H1 (cell line): ENCODE data around the gene INAFM1. TPM values are rescaled to one million over a fixed set of nuclear protein-coding genes. Genes with fewer than 3 reads are reported as not detected.

Source experiments
- CBX5 ChIP-seq: fragments of 300-800, 300-1000 bp; sonication (generic); IDR thresholded peaks from 2 replicates; pipeline ENCODE4 v1.7.1; 2016; ENCODE audit warnings: antibody characterized with exemption, low read length, low read depth
- CHD1 ChIP-seq: IDR thresholded peaks from 2 replicates; pipeline ENCODE4 v1.6.1; 2012; ENCODE audit warnings: low read depth, low read length, improper control_type of control experiment
- CTBP2 ChIP-seq: IDR thresholded peaks from 2 replicates; pipeline ENCODE4 v1.7.0; 2011; ENCODE audit warnings: borderline replicate concordance, mild to moderate bottlenecking, moderate library complexity, mixed read lengths, low read length; ENCODE audit not compliant: insufficient read depth, insufficient read length
- EGR1 ChIP-seq: IDR thresholded peaks from 2 replicates; pipeline ENCODE4 v1.6.1; 2011; ENCODE audit warnings: low read depth, low read length, borderline replicate concordance
- EP300 ChIP-seq, 2 experiments: IDR thresholded peaks; 1 replicate in 1 of 2; 2 replicates in 1 of 2; pipeline ENCODE4 v1.6.1; 2011 to 2012; ENCODE audit warnings: low read depth in 2 of 2, low read length in 2 of 2, mild to moderate bottlenecking in 2 of 2, borderline replicate concordance in 1 of 2, inconsistent platforms in 1 of 2, moderate library complexity in 1 of 2
- EZH2 ChIP-seq: fragments of 200-600 bp; sonication (generic); IDR thresholded peaks from 2 replicates; pipeline ENCODE4 v1.7.1; 2012; ENCODE audit warnings: low read depth, mild to moderate bottlenecking, moderate library complexity, low read length, inconsistent platforms; ENCODE audit not compliant: severe bottlenecking
- FOSL1 ChIP-seq: IDR thresholded peaks from 2 replicates; pipeline ENCODE4 v1.6.1; 2011; ENCODE audit warnings: mild to moderate bottlenecking, low read depth, low read length, moderate library complexity; ENCODE audit not compliant: insufficient read depth
- GTF2F1 ChIP-seq: IDR thresholded peaks from 2 replicates; pipeline ENCODE4 v1.6.1; 2012; ENCODE audit warnings: low read depth, low read length, improper control_type of control experiment, borderline replicate concordance
- JUND ChIP-seq: IDR thresholded peaks from 2 replicates; pipeline ENCODE4 v1.6.1; 2011; ENCODE audit warnings: mild to moderate bottlenecking, improper control_type of control experiment, low read length
- KDM1A ChIP-seq: fragments of 200-600, 300-600 bp; sonication (generic); IDR thresholded peaks from 2 replicates; pipeline ENCODE4 v1.7.1; 2016; ENCODE audit warnings: mild to moderate bottlenecking, low read length, borderline replicate concordance
- KDM5A ChIP-seq: fragments of 200-600 bp; IDR thresholded peaks from 2 replicates; pipeline ENCODE4 v1.7.1; 2012; ENCODE audit warnings: mild to moderate bottlenecking, low read length, inconsistent platforms, mixed read lengths
- MAFK ChIP-seq: IDR thresholded peaks from 2 replicates; pipeline ENCODE4 v1.6.1; 2012; ENCODE audit warnings: low read depth, mild to moderate bottlenecking, improper control_type of control experiment, low read length
- NRF1 ChIP-seq: IDR thresholded peaks from 2 replicates; pipeline ENCODE4 v1.6.1; 2011; ENCODE audit warnings: mild to moderate bottlenecking, low read depth, low read length, improper control_type of control experiment
- POLR2AphosphoS5 ChIP-seq: IDR thresholded peaks from 2 replicates; pipeline ENCODE4 v1.6.1; 2011; ENCODE audit warnings: low read depth, low read length
- POU5F1 ChIP-seq: IDR thresholded peaks from 2 replicates; pipeline ENCODE4 v1.6.1; 2011; ENCODE audit warnings: low read depth, mild to moderate bottlenecking, low read length, moderate library complexity
- RBBP5 ChIP-seq: IDR thresholded peaks from 2 replicates; pipeline ENCODE4 v1.7.1; 2012; ENCODE audit warnings: low read depth, mild to moderate bottlenecking, inconsistent platforms, low read length, moderate library complexity, borderline replicate concordance
- RXRA ChIP-seq: IDR thresholded peaks from 2 replicates; pipeline ENCODE4 v1.6.1; 2011; ENCODE audit warnings: low read depth, mild to moderate bottlenecking, low read length, moderate library complexity; ENCODE audit not compliant: insufficient read depth
- SIN3A ChIP-seq, 2 experiments: IDR thresholded peaks in 1 of 2; conservative IDR thresholded peaks in 1 of 2; 2 replicates each; pipeline ENCODE4 v1.6.1; 2011 to 2012; ENCODE audit warnings: low read length in 2 of 2, improper control_type of control experiment in 1 of 2, low read depth in 1 of 2, mild to moderate bottlenecking in 1 of 2
- SIRT6 ChIP-seq: IDR thresholded peaks from one replicate; pipeline ENCODE4 v1.7.1; 2012; ENCODE audit warnings: low read length, inconsistent platforms
- SRF ChIP-seq: IDR thresholded peaks from 2 replicates; pipeline ENCODE4 v1.6.1; 2011; ENCODE audit warnings: mild to moderate bottlenecking, low read depth, low read length, moderate library complexity
- TAF1 ChIP-seq: IDR thresholded peaks from 2 replicates; pipeline ENCODE4 v1.6.1; 2011; ENCODE audit warnings: mild to moderate bottlenecking, low read depth, low read length
- TCF12 ChIP-seq: IDR thresholded peaks from 2 replicates; pipeline ENCODE4 v1.6.1; 2011; ENCODE audit warnings: low read depth, mild to moderate bottlenecking, low read length
- polyA plus RNA-seq, 7 experiments: library from polyadenylated mRNA; depleted of rRNA in 3 of 7; stranded (reverse) in 5 of 7; unstranded in 2 of 7; fragments of >200 nt in 5 of 7; fragments of 200-250 nt in 2 of 7; gene quantifications; 1 replicate in 5 of 7; 2 replicates in 1 of 7; 4 replicates in 1 of 7; pipeline versions ENCODE4 v1.2.1 to v1.2.3, GENCODE V29; 2011 to 2013; ENCODE audit warnings: missing spikeins in 2 of 7, mixed read lengths in 2 of 7
- total RNA-seq: library from RNA; stranded (reverse); fragmentation: NEBNext Ultra II Directional; extraction: Animal tissue kit (Norgen Biotek cat#: 25700); gene quantifications from 2 replicates; pipeline ENCODE4 v1.2.1, GENCODE V29; 2021
- TF ChIP-seq, protein P1 (sequence below): IDR thresholded peaks from 2 replicates; pipeline ENCODE4 v1.6.1; 2012; ENCODE audit warnings: inconsistent platforms

INAFM1 gene
- total and polyA plus RNA-seq, 2 of the 8 experiments (the other 6 are each of a cell fraction or from before 2014, with no cell fraction given), result 2.6 to 3.4 TPM

DNA sequence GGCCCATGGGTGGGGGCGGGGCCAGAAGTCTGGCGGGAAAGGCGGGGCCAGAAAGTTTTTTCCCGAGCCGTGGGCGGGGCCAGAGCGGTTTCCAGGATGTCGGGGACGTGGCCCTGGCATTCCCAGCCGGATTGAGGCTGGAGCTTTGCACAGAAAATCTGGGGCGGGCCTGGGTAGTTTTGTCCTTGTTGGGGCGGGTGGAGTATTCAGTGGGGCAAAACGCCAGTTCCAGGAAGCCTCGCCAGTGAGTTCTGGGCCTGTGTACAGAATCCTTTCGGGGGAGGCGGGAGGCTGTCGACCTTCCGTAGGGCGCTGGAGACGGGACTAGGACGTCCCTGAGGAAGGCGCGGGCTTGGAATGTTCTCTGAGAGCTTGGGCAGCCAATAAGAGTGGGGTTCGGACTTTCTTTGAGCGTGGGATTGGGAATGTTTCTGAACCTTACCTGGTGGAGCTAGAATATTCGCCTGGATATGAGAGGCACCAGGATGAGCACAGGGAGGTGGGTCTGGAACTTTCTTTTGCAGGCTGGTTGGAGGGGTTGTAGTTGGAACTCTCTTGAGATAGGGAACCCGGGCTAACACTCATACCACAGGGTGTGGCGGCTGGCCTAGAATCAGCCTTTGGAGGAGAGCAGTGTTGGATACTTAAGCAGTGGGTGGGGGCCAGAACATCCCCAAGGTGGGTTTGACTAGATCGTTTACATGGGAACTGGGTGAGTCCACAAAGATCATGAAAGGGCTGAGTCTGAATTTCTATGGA is 17.1 kb upstream of the INAFM1 start (continued):
- TF ChIP-seq EGR1 (no peak; the same call in 1 of the 2 replicates), JUND (no peak), MAFK (no peak), SRF (no peak), NRF1 (no peak), FOSL1 (no peak), POLR2AphosphoS5 (peak; percentile 56), POU5F1 (no peak), RBBP5 (no peak), CHD1 (no peak), CTBP2 (no peak), SIRT6 (no peak), RXRA (no peak), KDM1A (no peak), TAF1 (peak; percentile 74), EZH2 (no peak), CBX5 (no peak), SIN3A (conservative IDR thresholded peaks at IDR 0.05 in 1 of 2, IDR thresholded peaks at IDR 0.05 in 1 of 2; ENCODE audit: low read depth in 1 of 2, low read length in 2 of 2) (peak in 1 of 2 experiments; percentile 20; a peak in 1 of 4 replicates), TCF12 (no peak), GTF2F1 (no peak), KDM5A (no peak), EP300 (IDR thresholded peaks at IDR 0.05; ENCODE audit: borderline replicate concordance in 1 of 2, low read depth in 2 of 2, low read length in 2 of 2) (no peak)
- TF ChIP-seq, protein P1, sequence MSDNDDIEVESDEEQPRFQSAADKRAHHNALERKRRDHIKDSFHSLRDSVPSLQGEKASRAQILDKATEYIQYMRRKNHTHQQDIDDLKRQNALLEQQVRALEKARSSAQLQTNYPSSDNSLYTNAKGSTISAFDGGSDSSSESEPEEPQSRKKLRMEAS, result no peak
